GM19468 (cell line): ENCODE results near the gene ABCA13.

ENCODE experiments used
- ATAC-seq: cut with Tn5 transposase; IDR thresholded peaks from one replicate; pipeline ENCODE4 v1.9.1; 2021; ENCODE audit warnings: mild to moderate bottlenecking, moderate library complexity, moderate number of reproducible peaks; ENCODE audit not compliant: unreplicated experiment; ENCODE audit errors: extremely low read depth

Gene ABCA13

DNA sequence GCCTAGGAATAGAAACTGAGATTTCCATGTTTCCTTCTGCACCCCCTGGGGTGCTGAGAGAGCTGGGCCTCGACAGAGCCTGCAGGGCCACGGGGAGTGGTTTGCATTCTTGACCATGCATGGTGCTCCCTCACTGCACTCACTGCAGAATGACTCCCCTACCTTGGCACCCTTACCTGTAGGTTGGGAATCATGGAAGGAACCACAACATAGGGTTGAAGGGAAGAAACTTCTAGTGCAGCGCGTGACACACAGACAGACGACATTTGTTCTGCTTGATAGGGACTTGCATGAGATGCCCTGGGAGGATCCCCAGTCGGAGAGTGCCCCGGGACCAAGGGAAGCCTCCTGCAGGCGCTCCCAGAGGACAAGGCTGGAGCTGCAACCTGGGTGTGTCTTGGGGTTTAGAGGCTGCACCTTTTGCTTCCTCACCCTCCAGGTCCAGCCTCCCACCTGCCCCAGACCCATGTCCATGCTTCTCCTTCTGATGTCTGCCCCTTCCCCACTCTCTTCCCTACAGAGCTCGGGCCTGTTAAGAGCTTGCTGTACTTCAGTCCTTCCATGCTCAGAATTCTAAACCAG is 245.2 kb downstream of the ABCA13 start:
- ATAC-seq = no peak

DNA sequence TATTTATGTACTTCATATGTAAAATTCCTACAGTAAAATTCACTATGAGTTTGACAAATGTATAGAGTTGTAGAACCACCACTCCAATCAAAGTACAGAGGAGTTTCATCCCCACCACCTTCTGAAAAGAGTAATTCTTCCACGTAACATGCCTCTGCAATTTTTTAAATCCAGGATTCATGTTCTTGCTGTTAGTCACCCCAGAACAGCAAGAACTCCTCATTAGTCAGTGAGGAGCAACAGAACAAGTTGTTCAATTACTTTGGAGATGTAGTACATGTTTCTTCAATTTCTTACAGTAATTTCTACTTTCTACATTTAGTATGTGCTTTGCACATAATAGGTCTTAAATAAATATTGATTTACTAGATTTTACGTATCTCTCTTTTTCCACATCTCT is 248.1 kb downstream of the ABCA13 start:
- ATAC-seq = no peak

GRCh38 chr7:48420206-48420605 is 248.9 kb downstream of the ABCA13 start:
- ATAC-seq = no peak

DNA sequence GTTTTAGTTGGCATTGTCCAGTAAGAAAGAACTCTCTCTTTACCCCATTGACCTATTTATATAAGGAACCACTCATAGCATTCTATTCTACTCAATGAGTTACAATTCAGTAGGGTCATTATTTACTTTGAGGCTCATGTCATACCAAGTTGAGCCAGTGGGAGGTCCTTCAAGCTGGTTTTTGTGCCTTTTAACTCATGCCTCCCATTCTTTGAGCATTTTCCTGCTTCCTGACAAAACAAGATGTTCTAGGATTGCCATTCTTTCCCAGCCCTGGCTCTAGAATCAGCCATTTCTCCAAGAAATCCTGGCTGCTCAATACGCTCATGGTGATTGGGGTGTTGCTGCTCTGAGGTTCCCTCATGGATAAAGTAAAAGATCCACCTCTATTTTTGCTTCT is 250.1 kb downstream of the ABCA13 start:
- no peak for ATAC-seq

GRCh38 chr7:48424731-48425130 is 253.5 kb downstream of the ABCA13 start:
- ATAC-seq = no peak

GRCh38 chr7:48426331-48426965 is 255.2 kb downstream of the ABCA13 start:
- no peak for ATAC-seq

DNA sequence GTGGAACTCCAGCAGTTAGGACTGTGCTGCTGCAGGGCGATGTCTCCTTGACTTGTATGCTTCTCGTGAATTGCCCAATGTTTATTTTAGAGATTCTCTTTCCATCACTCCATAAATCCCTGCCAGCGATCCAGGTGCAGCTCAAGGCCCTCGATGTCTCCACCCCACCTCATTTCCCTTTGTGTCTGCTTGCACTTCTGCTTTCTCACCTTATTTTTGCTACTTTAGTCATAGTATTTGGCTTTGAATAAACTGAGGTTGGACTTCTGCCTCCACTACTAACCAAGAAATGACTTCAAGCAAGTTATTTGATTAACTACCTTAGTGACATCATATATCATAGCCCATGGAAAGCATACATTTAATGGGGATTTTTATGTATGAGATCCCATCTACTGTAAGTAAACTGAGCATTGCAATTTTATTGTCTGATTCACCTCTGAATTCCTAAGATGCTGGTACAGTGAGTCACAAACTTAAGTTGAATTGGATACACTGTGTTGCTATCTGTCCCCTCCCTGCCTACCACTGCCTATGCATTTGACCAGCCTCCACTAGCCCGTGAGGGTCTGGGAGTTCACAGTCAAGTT is 255.8 kb downstream of the ABCA13 start:
- no peak for ATAC-seq

- ATAC-seq = no peak
Measured at GRCh38 chr7:48427671-48428070, 256.4 kb downstream of the ABCA13 start.

GRCh38 chr7:48428091-48428684 is 256.9 kb downstream of the ABCA13 start:
- ATAC-seq = no peak

DNA sequence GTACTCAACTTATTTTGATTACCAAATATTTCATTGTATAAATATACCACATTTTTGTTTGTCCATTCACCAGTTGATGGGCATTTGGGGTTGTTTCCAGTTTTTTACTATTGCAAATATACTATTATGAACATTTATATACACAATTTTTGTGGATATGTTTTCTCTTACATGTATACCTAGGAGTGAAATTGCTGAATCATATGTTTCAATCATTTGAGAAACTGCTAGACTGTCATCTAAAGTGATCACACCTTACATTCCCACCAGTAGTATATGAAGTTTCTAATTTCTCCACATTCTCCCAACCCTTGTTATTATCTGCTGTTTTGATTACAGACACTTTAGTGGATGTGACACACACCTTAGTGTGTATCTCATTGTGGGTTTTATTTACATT is 257.9 kb downstream of the ABCA13 start:
- no peak for ATAC-seq

DNA sequence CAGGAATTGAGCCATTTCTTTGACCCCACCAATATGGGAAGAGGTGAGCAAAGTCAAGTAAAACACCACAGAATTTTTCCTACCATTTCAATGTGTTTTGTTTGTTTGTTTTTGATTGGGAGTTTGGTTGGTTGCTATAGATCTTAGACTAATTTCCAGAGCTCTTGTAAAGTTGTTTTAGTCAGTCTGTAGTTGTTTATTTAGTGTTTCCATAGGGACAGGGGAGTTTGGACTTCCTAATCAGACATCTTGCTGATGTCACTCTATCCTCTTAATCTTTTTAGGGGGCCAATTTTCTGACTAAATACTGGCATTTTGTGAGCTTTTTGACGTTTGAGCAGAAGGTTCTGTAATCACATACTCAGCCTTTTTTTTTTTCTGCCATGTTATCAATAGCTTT is 266.9 kb downstream of the ABCA13 start:
- ATAC-seq = no peak

GRCh38 chr7:48441848-48442492 is 270.7 kb downstream of the ABCA13 start:
- no peak for ATAC-seq

- no peak for ATAC-seq
Measured at GRCh38 chr7:48443051-48443450, 271.8 kb downstream of the ABCA13 start.

- ATAC-seq = no peak
Measured at GRCh38 chr7:48446721-48447120, 275.5 kb downstream of the ABCA13 start.

GRCh38 chr7:48452218-48452617 is 281.0 kb downstream of the ABCA13 start:
- no peak for ATAC-seq

GRCh38 chr7:48454750-48455192 is 283.5 kb downstream of the ABCA13 start:
- ATAC-seq = no peak

DNA sequence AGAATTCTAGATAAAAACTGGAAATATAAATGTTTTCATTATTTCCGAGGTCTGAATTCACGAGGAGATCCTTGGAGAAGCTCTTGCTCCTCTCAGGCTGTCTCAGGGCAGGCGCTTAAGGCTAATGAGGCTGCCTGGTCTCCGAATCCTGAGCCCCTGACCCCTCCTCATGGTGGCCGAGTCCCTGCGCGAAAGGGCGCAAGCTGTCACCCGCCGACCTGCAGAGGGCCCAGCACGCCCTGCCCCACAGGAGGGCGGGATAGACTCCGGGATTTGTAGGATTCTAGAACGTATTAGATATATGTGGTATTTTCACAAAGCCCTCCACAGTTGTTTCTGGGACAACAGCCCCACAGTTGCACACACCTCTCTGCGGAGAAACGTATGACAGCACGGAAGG is 284.1 kb downstream of the ABCA13 start:
- ATAC-seq = no peak

- no peak for ATAC-seq
Measured at GRCh38 chr7:48458701-48459524, 287.7 kb downstream of the ABCA13 start.

GRCh38 chr7:48466713-48467112 is 295.5 kb downstream of the ABCA13 start:
- ATAC-seq = no peak

DNA sequence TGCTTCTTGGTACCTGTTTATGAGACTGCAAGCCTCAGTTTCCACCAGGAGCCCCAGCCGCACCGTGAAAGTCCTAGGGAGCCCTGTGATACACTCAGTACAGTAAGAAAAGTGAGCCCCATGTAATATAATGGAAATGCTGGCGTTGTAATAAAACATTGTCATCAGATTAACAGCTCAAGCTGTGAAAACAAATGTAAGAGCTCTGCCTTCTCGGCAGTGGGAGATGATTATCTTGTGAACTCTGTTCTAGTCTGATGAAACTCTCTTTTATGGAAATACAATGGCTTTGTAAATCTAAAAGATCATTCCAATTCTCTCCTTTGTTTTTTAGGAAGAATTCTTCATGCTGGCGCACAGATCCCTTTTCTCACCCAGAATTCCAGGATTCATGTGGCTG is 299.9 kb downstream of the ABCA13 start:
- ATAC-seq = no peak
